HG03039 (cell line): ENCODE results near the gene SMYD2.

Experiments used
- ATAC-seq: cut with Tn5 transposase; IDR thresholded peaks from one replicate; pipeline ENCODE4 v1.9.1; 2021; ENCODE audit warnings: mild to moderate bottlenecking, moderate library complexity; ENCODE audit not compliant: unreplicated experiment

SMYD2 gene

DNA sequence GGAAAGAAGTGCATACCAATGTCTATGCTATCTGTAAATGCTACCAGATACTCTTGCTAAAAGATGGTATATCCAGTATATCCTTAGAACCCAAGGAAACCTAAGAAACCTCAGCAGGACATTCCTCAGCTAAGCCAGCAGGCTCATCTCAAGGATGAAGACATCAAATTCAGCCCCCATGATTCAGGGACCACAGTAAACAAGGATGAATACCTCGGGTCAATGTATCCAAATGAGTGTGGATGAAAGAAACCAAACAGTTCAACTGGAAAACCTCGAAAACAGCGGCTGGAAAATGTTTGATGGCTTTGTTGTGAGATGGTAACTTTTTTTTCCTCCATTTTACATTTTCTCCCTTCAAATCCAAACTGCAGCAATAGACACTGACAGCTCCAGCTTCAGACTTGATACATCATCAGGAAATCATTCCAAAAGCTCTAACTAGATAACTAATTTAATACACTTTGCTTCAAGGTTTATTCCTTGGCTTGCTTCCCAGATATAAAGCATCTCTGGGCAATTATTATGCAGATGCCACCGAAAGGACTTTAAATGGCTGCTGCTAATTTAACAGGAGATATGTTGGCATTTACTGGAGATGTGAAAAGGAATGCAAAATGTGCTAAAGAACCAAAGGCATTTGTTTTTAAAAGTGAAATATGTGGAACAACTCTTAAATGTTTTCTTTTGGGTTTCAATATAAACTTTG is 73.6 kb downstream of the SMYD2 start:
- no peak for ATAC-seq

DNA sequence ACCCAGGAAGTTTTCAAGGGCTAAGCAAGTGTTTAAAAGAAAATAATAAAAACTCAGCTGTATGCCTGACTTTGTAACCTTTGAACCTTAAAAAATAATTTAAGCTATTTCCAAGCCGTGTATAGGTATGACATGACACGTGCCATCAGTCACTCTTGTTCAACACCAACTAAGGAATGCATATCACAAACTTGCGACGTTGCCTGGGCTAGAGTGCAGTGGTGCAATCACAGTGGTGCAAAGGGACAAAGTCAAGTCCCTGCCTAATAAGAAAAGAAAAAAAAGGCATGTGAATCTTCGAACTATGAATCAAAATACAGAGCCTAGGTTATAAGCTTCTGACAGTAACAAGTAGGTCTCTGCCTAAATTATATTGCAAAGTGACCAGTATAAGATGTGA is 79.2 kb downstream of the SMYD2 start:
- ATAC-seq, result no peak

DNA sequence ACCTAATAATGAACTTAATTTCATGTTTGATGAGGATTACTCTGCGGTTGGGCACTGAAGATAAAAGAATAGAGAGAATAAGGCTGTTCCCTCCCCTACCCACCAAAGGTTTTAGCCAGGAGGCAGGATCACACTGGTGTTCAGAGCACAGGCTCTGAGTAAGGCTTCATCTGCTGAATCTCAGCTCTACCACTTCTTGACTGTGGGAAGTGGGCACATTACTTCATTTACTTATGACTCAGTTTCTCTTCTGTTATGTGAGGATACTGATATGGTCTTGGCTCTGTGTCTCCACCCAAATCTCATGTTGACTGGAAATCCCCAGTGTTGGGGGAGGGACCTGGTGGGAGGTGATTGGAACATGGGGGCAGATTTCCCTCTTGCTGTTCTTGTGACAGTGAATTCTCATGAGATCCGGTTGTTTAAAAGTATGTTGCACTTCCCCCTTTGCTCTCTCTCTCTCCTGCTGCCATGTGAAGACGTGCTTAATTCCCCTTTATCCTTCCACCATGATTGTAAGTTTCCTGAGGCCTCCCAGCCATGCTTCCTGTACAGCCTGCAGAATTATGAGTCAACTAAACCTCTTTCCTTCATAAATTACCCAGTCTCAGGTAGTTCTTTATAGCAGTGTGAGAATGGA is 79.7 kb downstream of the SMYD2 start:
- ATAC-seq, result no peak

DNA sequence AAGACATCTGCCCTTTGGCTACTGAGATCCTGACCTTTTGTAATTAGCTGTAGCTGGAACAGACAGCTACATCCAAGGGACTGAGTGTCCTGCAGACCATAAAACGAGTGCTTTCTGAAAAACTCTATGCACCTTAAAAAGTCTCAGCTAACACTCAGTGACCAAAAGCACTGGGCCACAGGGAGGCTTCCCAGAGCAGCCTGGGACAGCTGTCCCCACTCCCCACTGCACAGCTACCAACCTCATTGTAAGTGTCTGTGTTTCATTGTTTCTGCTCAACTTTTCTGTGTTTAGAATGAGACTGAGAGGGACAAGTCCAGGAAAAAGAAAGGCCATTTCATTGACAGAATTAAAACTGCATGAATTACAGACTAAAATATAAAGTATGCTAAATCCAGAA is 80.7 kb downstream of the SMYD2 start:
- no peak for ATAC-seq

DNA sequence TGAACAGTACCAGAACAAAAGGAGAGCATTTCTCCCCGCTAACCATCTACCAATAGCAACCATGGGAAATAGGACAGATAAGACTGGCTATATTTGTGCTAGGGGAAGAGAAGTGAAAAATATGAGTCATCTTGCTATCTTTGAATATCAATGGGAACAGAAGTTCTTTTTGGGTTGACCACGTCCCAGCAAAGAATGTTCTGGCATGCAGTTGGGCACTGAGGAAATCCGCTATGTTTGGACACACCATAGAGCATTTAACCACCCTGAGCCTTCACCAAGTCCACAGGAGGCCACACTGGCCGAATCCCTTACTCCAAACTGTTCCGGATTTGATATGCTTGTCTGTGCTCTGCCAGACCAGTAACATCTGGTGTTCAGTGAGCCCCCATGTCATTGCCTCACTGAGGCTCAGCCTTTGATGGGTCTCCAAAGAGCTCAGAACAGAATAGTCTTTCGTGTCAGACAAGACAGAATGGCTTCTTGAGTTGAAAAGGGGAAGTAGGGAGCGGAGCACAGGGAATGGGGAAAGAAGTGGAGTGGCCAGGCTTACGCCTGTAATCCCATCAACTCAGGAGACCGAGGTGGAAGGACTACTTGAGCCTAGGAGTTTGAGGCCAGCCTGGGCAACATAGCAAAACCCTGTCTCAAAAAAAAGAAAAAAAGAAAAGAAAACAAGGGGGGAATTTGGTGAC is 81.4 kb downstream of the SMYD2 start:
- ATAC-seq, result no peak

DNA sequence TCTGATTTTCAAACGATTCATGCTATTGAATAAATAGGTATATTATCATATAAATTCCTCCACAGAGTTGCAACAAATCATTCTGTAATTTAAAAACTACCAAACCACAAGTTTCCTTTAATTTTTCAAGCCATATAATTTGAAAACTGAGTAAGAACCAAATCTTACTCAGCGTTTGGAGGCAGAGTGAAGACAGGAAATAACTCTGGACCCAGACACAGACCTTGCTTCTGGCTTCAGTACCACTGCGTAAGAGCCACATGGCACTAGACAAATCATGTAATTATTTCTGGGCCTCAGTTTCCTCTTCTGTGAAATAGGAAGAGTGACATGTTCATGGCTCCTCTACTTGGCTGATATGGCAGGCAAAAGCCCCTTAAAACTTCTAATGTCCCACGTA is 82.4 kb downstream of the SMYD2 start:
- ATAC-seq, result no peak

DNA sequence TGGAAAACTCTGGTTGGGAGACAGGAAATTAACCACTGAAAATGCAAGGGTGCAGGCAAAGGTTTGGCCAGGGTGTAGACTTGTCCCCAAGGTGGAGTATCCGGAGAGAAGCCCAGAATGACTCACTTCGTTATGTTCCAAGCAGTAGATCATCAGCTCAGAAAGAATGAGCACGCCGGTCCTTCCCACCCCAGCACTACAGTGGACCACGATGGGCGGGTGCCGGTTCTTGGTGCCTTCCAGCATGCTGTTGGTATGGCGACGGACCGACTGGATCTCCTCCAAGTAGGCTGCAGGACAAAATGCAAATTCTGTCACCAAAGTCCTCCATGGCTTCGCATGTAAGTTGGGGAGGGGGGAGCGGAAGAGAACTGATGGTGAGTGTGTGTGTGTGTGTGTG is 83.4 kb downstream of the SMYD2 start:
- ATAC-seq, result no peak

DNA sequence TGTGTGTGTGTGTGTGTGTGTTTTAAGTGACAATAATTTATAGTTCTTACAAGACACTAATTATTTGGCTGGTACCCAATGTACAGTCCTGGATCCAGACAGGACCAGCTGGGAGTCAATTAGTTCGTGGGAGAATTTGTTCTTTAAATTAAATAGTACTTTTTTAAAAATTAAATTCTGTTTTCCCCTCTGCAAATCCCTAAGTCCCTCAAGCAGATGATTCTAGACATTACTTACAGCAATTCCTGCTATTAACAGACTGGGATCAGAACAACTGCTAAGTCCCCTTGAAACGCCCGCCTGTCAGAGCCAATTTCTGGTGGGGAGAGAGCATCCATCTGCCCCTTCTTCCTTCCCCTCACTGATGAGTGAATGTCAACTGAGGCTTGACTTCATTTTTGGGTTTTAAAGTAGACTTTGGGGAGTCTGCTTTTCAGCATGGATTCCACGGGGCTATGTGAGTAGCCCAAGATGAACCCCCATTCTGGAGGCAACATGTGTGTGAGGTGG is 83.9 kb downstream of the SMYD2 start:
- ATAC-seq, result no peak

DNA sequence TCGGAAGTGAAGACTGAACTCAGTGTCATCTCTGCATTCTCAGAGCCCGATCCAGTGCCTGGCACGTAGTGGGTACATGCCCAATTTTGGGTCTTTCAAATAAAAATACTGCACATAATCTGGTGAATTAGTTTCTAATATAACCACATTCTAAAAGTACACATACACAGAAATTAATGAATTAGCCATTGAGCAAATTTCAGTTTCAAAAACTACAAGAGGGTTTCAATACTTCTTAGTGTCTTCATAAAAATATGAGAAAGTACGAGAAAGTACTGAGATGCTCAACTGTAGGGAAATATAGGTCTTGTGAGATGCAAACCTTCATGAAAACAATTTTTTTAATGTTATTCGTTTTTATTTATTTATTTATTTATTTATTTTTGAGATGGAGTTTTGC is 86.9 kb downstream of the SMYD2 start:
- ATAC-seq, result no peak

DNA sequence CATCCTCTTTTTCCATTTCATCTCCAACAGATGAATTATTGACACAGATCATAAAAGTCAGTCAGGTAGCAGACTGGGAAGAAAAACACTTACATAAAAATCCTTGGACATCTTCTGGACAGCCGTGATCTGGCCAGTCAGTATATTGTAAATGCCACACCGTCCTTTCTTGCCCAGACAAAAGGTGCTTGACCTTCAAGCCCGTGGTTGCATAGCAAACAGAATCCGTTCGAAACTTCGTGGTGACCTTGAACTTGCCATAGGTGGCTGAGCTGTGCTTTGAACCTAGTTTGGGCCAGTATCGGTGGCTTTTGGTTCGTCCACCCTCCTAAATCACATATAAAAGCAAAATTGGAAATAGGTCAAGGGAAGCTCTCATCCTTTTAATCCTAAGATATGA is 88.4 kb downstream of the SMYD2 start:
- ATAC-seq, result no peak

DNA sequence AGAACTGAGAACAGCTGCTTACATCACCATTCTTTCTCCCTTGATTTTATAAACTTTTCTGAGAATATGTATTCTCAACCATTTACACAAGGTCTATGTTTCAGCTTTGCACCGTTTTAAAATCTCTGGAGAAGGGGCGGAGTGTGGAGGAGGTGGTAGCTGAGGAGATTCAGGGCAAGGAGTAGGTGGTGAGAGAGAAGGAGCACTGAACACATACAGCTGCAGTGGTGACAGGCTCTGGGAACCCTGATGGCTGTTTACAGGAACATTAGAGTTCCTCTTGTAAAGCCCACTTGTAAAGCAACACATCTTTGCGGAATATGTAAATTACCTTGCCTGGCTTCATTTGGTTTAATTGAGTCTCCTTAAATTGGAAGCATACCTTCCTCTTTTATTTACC is 89.7 kb downstream of the SMYD2 start:
- ATAC-seq, result no peak

DNA sequence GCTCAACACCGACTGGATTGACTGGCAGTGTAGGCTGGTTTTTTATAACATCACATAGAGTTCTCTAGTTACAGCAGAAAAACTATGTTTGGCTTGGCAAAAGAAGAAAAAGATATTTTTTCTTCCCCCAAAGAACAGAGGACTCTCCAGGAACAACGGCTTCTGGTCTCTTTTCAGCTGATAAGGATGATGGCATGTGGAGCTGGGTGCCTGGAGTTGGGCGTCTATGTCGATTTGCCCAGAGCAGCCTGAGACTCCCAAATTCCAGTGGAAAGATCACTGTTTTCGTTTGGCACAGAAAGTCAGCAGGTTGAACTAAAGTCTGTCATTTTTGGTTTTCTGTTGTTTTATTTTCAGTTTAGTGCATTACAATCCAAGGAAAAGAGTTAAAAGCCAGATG is 91.1 kb downstream of the SMYD2 start:
- ATAC-seq, result no peak

DNA sequence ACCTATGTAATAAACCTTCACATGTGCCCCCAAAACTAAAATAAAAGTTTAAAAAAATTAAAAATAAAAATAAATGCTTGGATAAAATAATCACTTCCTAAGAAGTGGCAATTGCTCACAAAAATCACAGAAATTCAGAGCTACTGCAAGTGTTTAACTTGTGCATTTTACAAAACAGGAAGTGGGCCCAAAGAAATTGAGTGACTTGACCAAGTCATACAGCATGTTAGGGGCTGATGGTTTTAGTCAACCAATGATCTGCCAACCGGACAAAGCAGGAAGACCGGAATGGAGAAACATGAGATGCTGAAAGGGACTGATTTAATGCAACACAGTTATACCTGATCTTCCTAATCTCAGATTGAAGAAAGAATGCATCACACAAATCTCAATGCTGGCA is 96.5 kb downstream of the SMYD2 start:
- ATAC-seq, result no peak

DNA sequence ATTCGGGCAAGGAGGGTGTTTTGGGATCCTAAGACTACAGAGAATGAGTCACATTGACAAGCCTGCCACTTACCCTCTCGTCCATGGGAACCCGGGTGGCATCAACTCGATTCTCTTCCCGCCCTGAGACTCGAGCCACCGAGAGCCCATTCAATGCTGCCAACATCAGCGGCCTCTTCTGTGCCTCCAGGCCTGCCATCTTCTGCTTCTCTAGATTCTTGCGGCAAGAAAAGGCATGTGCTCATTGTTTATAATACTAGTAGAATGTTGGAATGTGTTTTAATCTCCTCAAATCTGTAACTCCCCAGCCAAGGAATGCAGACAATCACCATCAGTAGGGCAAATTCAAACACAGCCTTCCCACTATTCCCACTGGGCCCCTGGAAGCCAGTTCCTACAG is 96.9 kb downstream of the SMYD2 start:
- ATAC-seq, result no peak

DNA sequence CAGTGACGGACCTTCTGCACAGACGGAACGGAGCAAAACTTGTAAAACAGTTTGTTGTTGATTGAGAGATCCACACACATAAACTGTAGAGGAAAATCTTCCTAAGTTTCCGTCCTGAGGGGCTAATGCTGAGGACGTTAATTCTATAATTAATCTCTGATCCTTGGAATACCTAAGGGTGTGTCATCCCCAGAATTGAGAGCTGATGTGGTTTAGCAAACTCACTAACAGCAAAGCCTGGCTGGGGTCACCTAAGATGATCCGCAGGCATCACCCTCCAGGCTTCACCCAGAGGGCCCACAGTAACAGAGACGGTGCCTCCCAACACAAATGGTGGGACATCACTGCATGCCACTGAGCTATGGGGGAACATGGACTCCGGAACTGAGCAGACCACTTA is 97.5 kb downstream of the SMYD2 start:
- no peak for ATAC-seq

DNA sequence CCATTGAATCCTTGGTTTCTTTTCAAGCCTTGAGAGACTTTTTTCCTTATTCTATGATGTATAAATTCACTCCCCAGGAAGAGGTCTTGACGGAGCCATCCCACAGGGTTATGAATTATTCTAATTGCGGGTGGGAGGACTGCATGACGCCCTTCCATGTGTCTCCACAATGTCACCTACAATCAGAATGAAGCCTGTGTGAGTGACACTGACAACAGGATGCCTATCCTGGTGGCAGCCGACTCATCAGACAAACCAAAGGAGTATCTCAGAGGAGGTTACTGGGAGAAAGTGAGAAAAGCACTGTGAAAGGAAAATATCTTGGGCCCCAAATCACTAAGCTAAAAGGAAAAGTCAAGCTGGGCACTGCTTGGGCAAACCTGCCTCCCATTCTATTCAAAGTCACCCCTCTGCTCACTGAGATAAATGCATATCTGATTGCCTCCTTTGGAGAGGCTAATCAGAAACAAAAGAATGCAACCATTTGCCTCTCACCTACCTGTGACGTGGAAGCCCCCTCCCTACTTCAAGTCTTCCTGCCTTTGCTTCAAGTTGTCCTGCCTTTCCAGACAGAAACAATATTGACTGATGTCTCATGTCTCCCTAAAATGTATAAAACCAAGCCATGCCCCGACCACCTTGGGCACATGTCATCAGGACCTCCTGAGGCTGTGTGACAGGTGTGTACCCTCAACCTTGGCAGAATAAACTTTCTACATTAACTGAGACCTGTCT is 98.4 kb downstream of the SMYD2 start:
- ATAC-seq, result no peak

DNA sequence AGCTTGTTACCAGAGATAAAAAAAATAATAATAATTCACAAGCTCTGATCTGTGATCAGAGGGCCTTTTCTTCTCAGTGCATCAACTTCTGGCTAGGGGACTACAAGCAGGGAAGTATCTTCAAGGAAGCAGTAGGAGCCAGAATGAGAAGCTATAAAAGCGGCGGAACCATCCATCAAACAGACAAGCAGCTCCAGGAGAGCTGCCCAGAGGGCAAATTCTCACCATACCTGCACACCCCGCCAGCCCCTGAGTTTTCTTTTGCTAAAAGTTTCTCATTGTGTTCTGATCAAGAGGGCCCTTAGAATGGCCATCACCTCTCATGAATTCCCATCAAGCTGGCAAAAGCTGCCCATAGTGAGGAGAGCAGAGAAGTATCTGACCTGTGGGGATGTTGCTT is 99.4 kb downstream of the SMYD2 start:
- no peak for ATAC-seq

DNA sequence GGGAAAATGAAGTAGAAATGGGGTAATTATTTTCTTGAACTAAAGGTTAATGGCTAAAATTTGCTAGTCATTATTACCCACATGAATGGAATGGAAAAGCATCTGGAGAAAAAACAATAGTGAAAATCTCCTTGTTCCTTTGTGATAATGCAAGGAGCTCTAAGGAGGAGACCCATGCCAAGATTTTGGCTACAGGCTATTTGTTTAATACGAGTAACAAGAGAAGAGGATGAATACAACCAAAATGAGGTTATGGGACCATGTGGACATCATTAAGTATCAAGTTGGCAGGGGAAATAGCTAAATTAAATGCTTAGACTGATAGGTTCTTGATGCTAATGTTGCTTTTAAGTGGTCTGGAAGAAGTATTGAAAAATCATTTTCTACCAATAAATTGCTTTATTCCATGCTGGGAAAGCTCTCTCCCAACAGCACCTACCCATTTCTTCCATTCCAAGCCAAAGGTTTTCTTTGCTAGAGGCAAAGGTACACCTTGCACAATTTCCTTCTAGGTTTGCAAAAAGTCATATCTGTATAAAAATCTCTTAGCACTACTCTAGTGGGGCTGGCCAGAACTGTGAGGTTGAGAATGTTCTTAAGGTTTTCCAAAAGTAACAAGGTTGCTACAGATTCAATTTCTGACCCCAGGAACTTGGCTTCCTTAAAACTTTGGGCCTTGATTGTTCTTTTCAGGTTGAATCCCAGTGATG is 100.2 kb downstream of the SMYD2 start:
- no peak for ATAC-seq

DNA sequence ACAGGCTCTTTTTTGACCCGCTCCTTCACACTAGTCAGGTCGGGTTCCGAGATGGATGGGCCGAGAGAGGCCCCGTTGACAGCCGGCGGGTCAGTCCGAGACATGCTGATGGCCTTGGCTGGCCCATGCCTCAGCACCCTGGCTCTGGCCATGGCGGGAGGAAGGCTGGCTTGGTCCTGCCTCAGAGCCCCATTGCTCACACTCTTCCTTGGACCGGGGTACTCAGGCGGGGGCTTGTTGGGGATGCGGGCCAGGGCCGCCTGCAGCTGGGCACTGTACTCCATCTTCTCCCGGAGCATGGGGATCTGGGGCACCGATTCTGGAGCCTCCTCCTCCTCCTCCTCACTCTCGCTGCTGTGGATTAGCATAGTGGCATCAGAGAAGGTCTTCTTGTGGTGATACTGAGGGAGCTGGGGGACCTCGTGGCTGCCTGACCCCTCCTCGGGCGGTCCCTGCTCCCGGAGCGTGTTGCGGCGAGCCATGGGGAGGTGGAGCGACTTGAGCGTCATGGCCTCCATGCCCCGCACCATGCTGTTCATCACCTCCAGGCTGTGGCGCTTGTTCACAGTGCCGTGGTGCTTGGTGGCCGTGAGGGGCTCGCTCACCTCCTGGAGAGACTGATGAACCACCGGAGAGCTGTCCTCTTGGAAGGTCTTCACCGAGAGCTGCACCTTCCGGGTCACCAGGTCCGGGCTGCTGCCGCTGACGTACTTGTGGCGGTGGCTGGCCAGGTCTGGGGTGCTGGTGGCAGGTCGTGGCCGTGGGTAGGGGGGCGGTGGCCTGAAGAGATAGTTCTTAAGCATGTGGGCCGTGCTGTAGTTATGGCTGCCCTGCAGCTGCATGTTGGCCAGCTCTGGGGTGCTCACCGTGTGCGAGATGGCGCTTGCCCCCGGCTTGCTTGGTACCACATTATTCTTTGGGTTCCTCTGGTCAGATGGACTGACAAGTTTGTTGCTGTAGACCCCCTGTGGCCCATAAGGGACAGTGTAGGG is 102.7 kb downstream of the SMYD2 start:
- ATAC-seq, result no peak
